ENCODE data around the gene RAPGEF6. TPM values are rescaled to one million over a fixed set of nuclear protein-coding genes. Genes with fewer than 3 reads are reported as not detected.
A peak's percentile ranks its signal among the peaks of the same experiment; 100 is the strongest.

RAPGEF6 gene
- total RNA-seq, 3 donors from 2014 or later = 21.8 to 56.3 (median 31.5) TPM

- Histone ChIP-seq H3K36me3 (no peaks in the 10 kb centered on the region), H3K4me3 (no peak overlapping the region), H3K27me3 (no peaks in the 10 kb centered on the region), H3K4me1 (no peaks in the 10 kb centered on the region), H3K9me3 (no peaks in the 10 kb centered on the region), H3K27ac (no peak overlapping the region)
- intact Hi-C loops (cut with DNase I; ENCODE audit: low total_unique reads) = no loop called here
- no peak for DNase-seq (ENCODE audit: low spot score in 2 of 2)
- TF ChIP-seq, protein P1, sequence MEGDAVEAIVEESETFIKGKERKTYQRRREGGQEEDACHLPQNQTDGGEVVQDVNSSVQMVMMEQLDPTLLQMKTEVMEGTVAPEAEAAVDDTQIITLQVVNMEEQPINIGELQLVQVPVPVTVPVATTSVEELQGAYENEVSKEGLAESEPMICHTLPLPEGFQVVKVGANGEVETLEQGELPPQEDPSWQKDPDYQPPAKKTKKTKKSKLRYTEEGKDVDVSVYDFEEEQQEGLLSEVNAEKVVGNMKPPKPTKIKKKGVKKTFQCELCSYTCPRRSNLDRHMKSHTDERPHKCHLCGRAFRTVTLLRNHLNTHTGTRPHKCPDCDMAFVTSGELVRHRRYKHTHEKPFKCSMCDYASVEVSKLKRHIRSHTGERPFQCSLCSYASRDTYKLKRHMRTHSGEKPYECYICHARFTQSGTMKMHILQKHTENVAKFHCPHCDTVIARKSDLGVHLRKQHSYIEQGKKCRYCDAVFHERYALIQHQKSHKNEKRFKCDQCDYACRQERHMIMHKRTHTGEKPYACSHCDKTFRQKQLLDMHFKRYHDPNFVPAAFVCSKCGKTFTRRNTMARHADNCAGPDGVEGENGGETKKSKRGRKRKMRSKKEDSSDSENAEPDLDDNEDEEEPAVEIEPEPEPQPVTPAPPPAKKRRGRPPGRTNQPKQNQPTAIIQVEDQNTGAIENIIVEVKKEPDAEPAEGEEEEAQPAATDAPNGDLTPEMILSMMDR (IDR thresholded peaks at IDR 0.05) = no peak
- no peak for TF ChIP-seq POLR2AphosphoS5 (IDR thresholded peaks at IDR 0.05)
- no peak for TF ChIP-seq POLR2A (IDR thresholded peaks at IDR 0.05)
These were observed 98.1 kb downstream of the RAPGEF6 start for GRCh38 chr5:131536850-131537448.

DNA sequence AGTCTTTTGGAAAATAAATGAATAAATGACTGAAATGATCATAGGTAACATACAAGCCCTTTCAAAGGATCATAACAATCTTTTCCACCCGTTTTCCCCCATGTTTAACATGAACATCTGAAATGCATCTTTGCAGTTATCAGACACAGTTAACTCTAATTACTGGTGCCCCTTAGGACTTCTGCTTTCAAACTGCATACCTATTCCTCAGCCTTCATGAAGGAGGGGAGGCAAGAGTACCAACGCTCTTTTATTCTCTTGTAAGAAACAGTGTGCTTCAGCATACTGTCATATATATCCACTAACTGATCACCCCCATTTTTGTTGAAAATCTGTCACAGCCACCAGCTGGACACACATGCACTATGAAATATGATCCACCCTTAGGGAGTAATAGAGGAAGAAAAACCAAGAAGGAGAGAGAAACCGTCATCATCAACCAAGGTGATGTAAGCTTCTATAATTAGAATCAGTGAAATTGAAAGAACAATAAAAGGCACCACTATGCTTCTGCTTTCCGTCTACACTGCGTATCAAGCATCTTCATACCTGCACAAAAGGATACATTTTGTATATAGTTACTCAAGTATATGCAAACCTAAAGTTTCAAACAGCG, 98.7 kb downstream of the RAPGEF6 start:
- Histone ChIP-seq H3K4me3 (no peak overlapping the region), H3K27ac (no peak overlapping the region), H3K4me1 (no peaks in the 10 kb centered on the region), H3K36me3 (no peaks in the 10 kb centered on the region), H3K27me3 (no peaks in the 10 kb centered on the region), H3K9me3 (no peaks in the 10 kb centered on the region)
- intact Hi-C loops (cut with DNase I; ENCODE audit: low total_unique reads) = no loop called here
- DNase-seq (ENCODE audit: low spot score in 2 of 2) = no peak
- no peak for TF ChIP-seq POLR2A (IDR thresholded peaks at IDR 0.05)
- TF ChIP-seq, protein P1 (IDR thresholded peaks at IDR 0.05) = no peak
- TF ChIP-seq POLR2AphosphoS5 (IDR thresholded peaks at IDR 0.05) = no peak

- H3K27ac ChIP-seq = no peak overlapping the region
- H3K9me3 ChIP-seq = no peaks in the 10 kb centered on the region
- no peaks in the 10 kb centered on the region for H3K4me1 ChIP-seq
- TF ChIP-seq POLR2AphosphoS5 (IDR thresholded peaks at IDR 0.05) (no peak), POLR2A (IDR thresholded peaks at IDR 0.05) (no peak)
- TF ChIP-seq, protein P1 (IDR thresholded peaks at IDR 0.05) = no peak
- H3K27me3 ChIP-seq = no peaks in the 10 kb centered on the region
- no peak overlapping the region for H3K4me3 ChIP-seq
- DNase-seq (ENCODE audit: low spot score in 2 of 2) = no peak
- intact Hi-C loops (cut with DNase I; ENCODE audit: low total_unique reads) = no loop called here
- no peaks in the 10 kb centered on the region for H3K36me3 ChIP-seq
These were observed 100.1 kb downstream of the RAPGEF6 start for GRCh38 chr5:131534974-131535373.

- no peak for DNase-seq (ENCODE audit: low spot score in 2 of 2)
- Histone ChIP-seq H3K27ac (no peak overlapping the region), H3K36me3 (no peaks in the 10 kb centered on the region), H3K27me3 (no peaks in the 10 kb centered on the region), H3K9me3 (no peaks in the 10 kb centered on the region), H3K4me3 (no peak overlapping the region), H3K4me1 (no peaks in the 10 kb centered on the region)
- TF ChIP-seq POLR2A (IDR thresholded peaks at IDR 0.05) = no peak
- TF ChIP-seq, protein P1 (IDR thresholded peaks at IDR 0.05) = peak in 1 of 3 donors; percentile 27
- intact Hi-C loops (cut with DNase I; ENCODE audit: low total_unique reads) = no loop called here
These were observed 101.2 kb downstream of the RAPGEF6 start for GRCh38 chr5:131533836-131534235.

DNA sequence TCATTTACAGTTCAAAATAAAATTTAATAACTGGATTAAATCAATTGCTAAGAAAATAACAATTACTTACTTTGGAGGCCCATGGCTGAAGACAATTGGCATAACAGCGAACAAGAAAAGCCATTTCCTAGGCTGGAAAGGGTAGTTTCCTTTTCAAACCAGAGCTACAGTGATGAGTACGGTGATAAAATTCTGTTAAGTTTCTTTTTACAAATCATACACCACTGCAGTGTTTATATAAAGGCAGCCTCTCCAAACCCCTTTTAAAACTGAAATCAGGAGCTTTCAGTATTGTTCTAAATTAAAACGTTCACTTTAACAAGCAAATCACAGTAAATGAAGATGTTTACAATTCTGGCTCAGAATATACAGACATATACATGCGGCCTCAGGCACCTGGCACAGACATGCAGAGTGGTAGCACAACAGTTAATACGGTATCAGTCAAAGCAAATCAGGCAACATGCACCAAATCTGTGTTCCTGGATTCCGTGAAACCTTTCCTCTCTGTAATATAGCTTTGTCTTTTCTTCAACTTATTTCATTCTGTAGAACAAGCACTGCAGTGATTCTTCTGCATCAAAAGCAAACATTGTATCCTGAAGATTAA, 102.9 kb downstream of the RAPGEF6 start:
- Histone ChIP-seq H3K9me3 (no peaks in the 10 kb centered on the region), H3K36me3 (no peaks in the 10 kb centered on the region), H3K27ac (peak overlapping the region in 1 of 2 donors; percentile 26), H3K4me1 (no peaks in the 10 kb centered on the region), H3K4me3 (peak overlapping the region in 2 of 3 donors; percentile 32 to 46), H3K27me3 (no peaks in the 10 kb centered on the region)
- intact Hi-C loops (cut with DNase I; ENCODE audit: low total_unique reads) = no loop called here
- no peak for DNase-seq (ENCODE audit: low spot score in 2 of 2)
- no peak for TF ChIP-seq POLR2AphosphoS5 (IDR thresholded peaks at IDR 0.05)
- TF ChIP-seq, protein P1 (IDR thresholded peaks at IDR 0.05) = no peak
- TF ChIP-seq POLR2A (IDR thresholded peaks at IDR 0.05) = no peak
